ENCODE data around the gene DNAJA3. TPM values are rescaled to one million over a fixed set of nuclear protein-coding genes. Genes with fewer than 3 reads are reported as not detected.
A peak's percentile ranks its signal among the peaks of the same experiment; 100 is the strongest.

Gene DNAJA3
- total RNA-seq, 2 experiments from 2014 or later: 17.2 to 18.8 TPM

DNA sequence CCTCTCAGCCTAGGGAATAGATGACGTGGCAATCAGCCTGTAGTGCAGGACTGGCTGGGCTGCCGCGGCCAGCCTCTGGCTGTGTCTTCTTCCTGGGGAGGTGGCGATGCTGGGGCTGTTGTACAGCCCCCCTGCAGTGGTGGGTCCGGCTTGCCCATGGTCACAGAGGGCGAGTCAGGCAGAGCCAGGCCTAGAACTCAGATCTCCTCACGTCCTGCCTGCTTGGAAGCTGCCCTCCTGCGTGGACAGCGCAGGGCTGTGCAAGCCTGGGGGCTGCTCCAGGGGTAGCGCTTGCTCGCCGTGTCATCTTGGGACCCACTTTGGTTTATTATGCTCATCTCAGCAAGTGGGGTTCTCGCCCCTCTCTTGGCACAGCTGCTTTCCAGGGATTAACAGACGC, 29.4 kb downstream of the DNAJA3 start:
- peaks cover 69% of the 10 kb centered on the region for H3K36me3 ChIP-seq (ENCODE audit: insufficient read depth, low read length)
- TF ChIP-seq, protein P1, sequence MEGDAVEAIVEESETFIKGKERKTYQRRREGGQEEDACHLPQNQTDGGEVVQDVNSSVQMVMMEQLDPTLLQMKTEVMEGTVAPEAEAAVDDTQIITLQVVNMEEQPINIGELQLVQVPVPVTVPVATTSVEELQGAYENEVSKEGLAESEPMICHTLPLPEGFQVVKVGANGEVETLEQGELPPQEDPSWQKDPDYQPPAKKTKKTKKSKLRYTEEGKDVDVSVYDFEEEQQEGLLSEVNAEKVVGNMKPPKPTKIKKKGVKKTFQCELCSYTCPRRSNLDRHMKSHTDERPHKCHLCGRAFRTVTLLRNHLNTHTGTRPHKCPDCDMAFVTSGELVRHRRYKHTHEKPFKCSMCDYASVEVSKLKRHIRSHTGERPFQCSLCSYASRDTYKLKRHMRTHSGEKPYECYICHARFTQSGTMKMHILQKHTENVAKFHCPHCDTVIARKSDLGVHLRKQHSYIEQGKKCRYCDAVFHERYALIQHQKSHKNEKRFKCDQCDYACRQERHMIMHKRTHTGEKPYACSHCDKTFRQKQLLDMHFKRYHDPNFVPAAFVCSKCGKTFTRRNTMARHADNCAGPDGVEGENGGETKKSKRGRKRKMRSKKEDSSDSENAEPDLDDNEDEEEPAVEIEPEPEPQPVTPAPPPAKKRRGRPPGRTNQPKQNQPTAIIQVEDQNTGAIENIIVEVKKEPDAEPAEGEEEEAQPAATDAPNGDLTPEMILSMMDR (IDR thresholded peaks at IDR 0.05): no peak
- ATAC-seq (ENCODE audit: poor library complexity) (no peak), DNase-seq (no peak)
- Mint-ChIP-seq H3K9me3 (no peaks in the 10 kb centered on the region), H3K4me1 (ENCODE audit: low read depth) (peaks cover 8% of the 10 kb centered on the region), H3K4me3 (no peak overlapping the region), H3K36me3 (ENCODE audit: low read depth) (peaks cover 82% of the 10 kb centered on the region), H3K27me3 (no peaks in the 10 kb centered on the region), H3K27ac (no peak overlapping the region)
- ChIA-PET CTCF (interaction anchor here (1.1 kb wide), 1 partner anchor 94 kb away, joined by 3 read pairs; no protein-coding TSS in a partner anchor), POLR2A (interaction anchor here (1.0 kb wide), 1 partner anchor 50 kb away, joined by 3 read pairs; no protein-coding TSS in a partner anchor)
- no peaks in the 10 kb centered on the region for H3K27me3 ChIP-seq (ENCODE audit: control insufficient read depth in 1 of 2, insufficient read depth in 2 of 2, low read length in 2 of 2)
- peaks cover 15% of the 10 kb centered on the region for H3K4me1 ChIP-seq (ENCODE audit: insufficient read depth, low read length)
- H3K9me3 ChIP-seq (ENCODE audit: control insufficient read depth in 1 of 2, insufficient read depth in 1 of 2, low read length in 2 of 2): no peaks in the 10 kb centered on the region
- no peak overlapping the region for H3K4me3 ChIP-seq (ENCODE audit: low read length)
- no peak overlapping the region for H3K27ac ChIP-seq (ENCODE audit: low read depth in 1 of 2, low read length in 2 of 2)
- intact Hi-C loops (cut with DNase I, micrococcal nuclease): no loop called here

DNA sequence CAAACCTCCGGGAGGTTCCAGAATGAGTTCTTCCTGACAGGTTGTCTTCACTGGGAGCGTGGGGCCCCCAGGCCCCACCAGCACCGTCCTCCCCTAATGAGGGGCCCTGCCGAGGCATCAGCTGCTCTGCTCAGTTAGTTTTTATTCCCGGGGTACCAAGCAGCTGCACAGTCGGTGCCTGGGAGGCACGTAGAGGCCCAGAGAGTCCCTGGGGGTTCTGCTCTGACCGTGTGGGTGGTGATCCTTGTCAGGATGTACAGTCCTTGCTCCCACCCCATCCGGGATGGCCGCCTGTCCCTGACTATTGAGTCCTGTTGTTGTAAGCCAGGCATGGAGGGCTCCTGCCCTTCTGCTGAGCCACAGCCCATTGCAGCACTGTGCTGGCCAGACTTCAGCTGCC, 30.3 kb downstream of the DNAJA3 start:
- Histone ChIP-seq H3K27ac (ENCODE audit: low read depth in 1 of 2, low read length in 2 of 2) (no peak overlapping the region), H3K9me3 (ENCODE audit: control insufficient read depth in 1 of 2, insufficient read depth in 1 of 2, low read length in 2 of 2) (no peaks in the 10 kb centered on the region), H3K27me3 (ENCODE audit: control insufficient read depth in 1 of 2, insufficient read depth in 2 of 2, low read length in 2 of 2) (no peaks in the 10 kb centered on the region), H3K4me3 (ENCODE audit: low read length) (no peak overlapping the region), H3K4me1 (ENCODE audit: insufficient read depth, low read length) (peaks cover 18% of the 10 kb centered on the region), H3K36me3 (ENCODE audit: insufficient read depth, low read length) (peaks cover 62% of the 10 kb centered on the region)
- intact Hi-C loops (cut with DNase I, micrococcal nuclease): no loop called here
- TF ChIP-seq, protein P1 (IDR thresholded peaks at IDR 0.05): no peak
- H3K4me1 Mint-ChIP-seq (ENCODE audit: low read depth): peaks cover 8% of the 10 kb centered on the region
- H3K27ac Mint-ChIP-seq: no peak overlapping the region
- no peaks in the 10 kb centered on the region for H3K27me3 Mint-ChIP-seq
- DNase-seq (no peak), ATAC-seq (ENCODE audit: poor library complexity) (no peak)
- ChIA-PET CTCF (interaction anchor here (1.1 kb wide), 1 partner anchor 93 kb away, joined by 3 read pairs; no protein-coding TSS in a partner anchor), POLR2A (no interaction called here)
- peaks cover 77% of the 10 kb centered on the region for H3K36me3 Mint-ChIP-seq (ENCODE audit: low read depth)
- H3K4me3 Mint-ChIP-seq: no peak overlapping the region
- H3K9me3 Mint-ChIP-seq: no peaks in the 10 kb centered on the region

DNA sequence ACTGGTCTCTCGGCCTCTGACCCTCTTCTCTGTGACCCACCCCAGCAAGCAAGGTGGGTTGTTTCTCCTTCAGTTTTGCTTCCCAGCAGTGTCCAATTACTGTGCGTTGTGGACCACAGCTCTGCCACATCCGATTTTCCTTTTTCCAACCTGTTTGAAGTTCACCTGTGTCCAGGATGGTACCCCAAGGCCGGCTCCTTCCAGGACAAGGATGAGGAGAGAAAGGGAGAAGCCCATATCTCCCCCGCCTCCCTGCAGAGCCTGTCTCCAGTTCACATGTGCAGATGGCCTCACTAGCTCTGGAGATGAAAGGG, 35.2 kb downstream of the DNAJA3 start:
- ChIA-PET CTCF (interaction anchor here (1.4 kb wide), 1 partner anchor 46 kb away, joined by 3 read pairs; no protein-coding TSS in a partner anchor), POLR2A (interaction anchor here (2.5 kb wide), 1 partner anchor 15 kb away, joined by 13 read pairs; the partner anchor contains the start of gene HMOX2)
- H3K27me3 ChIP-seq (ENCODE audit: control insufficient read depth in 1 of 2, insufficient read depth in 2 of 2, low read length in 2 of 2): no peaks in the 10 kb centered on the region
- peaks cover 58% of the 10 kb centered on the region for H3K36me3 ChIP-seq (ENCODE audit: insufficient read depth, low read length)
- H3K9me3 ChIP-seq (ENCODE audit: control insufficient read depth in 1 of 2, insufficient read depth in 1 of 2, low read length in 2 of 2): no peaks in the 10 kb centered on the region
- H3K4me3 ChIP-seq (ENCODE audit: low read length): no peak overlapping the region
- no peak for DNase-seq
- ATAC-seq (ENCODE audit: poor library complexity): no peak
- no peaks in the 10 kb centered on the region for H3K27me3 Mint-ChIP-seq
- peak overlapping the region; percentile 51 for H3K27ac Mint-ChIP-seq
- intact Hi-C loops (cut with DNase I, micrococcal nuclease): loop anchor here in 1 of 2 experiments (1.0 kb wide), 1 partner anchor 102 kb away; no protein-coding TSS in a partner anchor
- TF ChIP-seq, protein P1 (IDR thresholded peaks at IDR 0.05): no peak
- H3K4me3 Mint-ChIP-seq: no peak overlapping the region
- H3K9me3 Mint-ChIP-seq: no peaks in the 10 kb centered on the region
- peaks cover 61% of the 10 kb centered on the region for H3K36me3 Mint-ChIP-seq (ENCODE audit: low read depth)
- H3K4me1 Mint-ChIP-seq (ENCODE audit: low read depth): peaks cover 14% of the 10 kb centered on the region
- peak overlapping the region in 1 of 2 donors; percentile 13 for H3K27ac ChIP-seq (ENCODE audit: low read depth in 1 of 2, low read length in 2 of 2)
- peaks cover 27% of the 10 kb centered on the region for H3K4me1 ChIP-seq (ENCODE audit: insufficient read depth, low read length)

Data from CD4-positive, alpha-beta T cell (primary cell).